Mammary epithelial cell (primary cell): ENCODE results near the gene AFP.

Source experiments
- CTCF ChIP-seq, 2 donors: IDR thresholded peaks in 1 of 2; conservative IDR thresholded peaks in 1 of 2; 2 replicates each; pipeline ENCODE4 v1.5.1; 2011 to 2012; ENCODE audit warnings: inconsistent platforms in 2 of 2, low read length in 2 of 2, mild to moderate bottlenecking in 2 of 2, control low read depth in 1 of 2, low read depth in 1 of 2; ENCODE audit not compliant: insufficient read depth in 1 of 2; ENCODE audit errors: extremely low read depth in 1 of 2
- EZH2 ChIP-seq: IDR thresholded peaks from 2 replicates; pipeline ENCODE4 v1.6.1; 2012; ENCODE audit warnings: low read length, inconsistent platforms, borderline replicate concordance

- TF ChIP-seq CTCF (conservative IDR thresholded peaks at IDR 0.05 in 1 of 2, IDR thresholded peaks at IDR 0.05 in 1 of 2; ENCODE audit: extremely low read depth in 1 of 2, insufficient read depth in 1 of 2, low read depth in 1 of 2, low read length in 2 of 2) (no peak), EZH2 (no peak)
Observed at GRCh38 chr4:73440653-73441052, 4.6 kb downstream of the AFP start.
